Aorta (tissue), 5 donors: ENCODE data around the gene NFATC2. TPM values are rescaled to one million over a fixed set of nuclear protein-coding genes. Genes with fewer than 3 reads are reported as not detected.

Experiments used
- ATAC-seq: fragments of 200-7000 bp; cut with Tn5 transposase; one replicate; pipeline ENCODE4 v1.9.1; 2022; ENCODE audit warnings: moderate library complexity; ENCODE audit not compliant: low FRiP score
- DNase-seq, 2 donors: peaks; one replicate each; pipeline ENCODE4 v3.0.0-alpha.2; 2020
- H3K27ac ChIP-seq, 2 donors: one replicate each; pipeline ENCODE4 v1.5.1; 2013; ENCODE audit warnings: low read length in 2 of 2, mild to moderate bottlenecking in 2 of 2, moderate library complexity in 2 of 2, control low read depth in 1 of 2, inconsistent platforms in 1 of 2, low read depth in 1 of 2
- H3K27me3 ChIP-seq, 2 donors: one replicate each; pipeline ENCODE4 v1.6.1; 2013; ENCODE audit warnings: control low read depth in 1 of 2, low read length in 1 of 2, mild to moderate bottlenecking in 1 of 2, moderate library complexity in 1 of 2; ENCODE audit not compliant: insufficient read depth in 2 of 2, control insufficient read depth in 1 of 2
- H3K36me3 ChIP-seq, 2 donors: one replicate each; pipeline ENCODE4 v1.6.1; 2013; ENCODE audit warnings: control low read depth in 1 of 2, low read length in 1 of 2, mild to moderate bottlenecking in 1 of 2; ENCODE audit not compliant: insufficient read depth in 2 of 2, control insufficient read depth in 1 of 2
- H3K4me1 ChIP-seq, 2 donors: one replicate each; pipeline ENCODE4 v1.6.1; 2013; ENCODE audit warnings: low read length in 2 of 2, control low read depth in 1 of 2, mild to moderate bottlenecking in 1 of 2, moderate library complexity in 1 of 2; ENCODE audit not compliant: insufficient read depth in 2 of 2, control insufficient read depth in 1 of 2
- H3K4me3 ChIP-seq, 2 donors: one replicate each; pipeline ENCODE4 v1.5.1; 2013; ENCODE audit warnings: low read length in 2 of 2, control low read depth in 1 of 2, mild to moderate bottlenecking in 1 of 2
- H3K9me3 ChIP-seq: one replicate; pipeline ENCODE4 v1.6.1; 2013; ENCODE audit warnings: mild to moderate bottlenecking, low read length; ENCODE audit not compliant: control insufficient read depth
- WGBS, 2 donors: extraction: QIAGEN DNeasy Blood & Tissue Kit; methylation state at CpG; one replicate each; pipeline ENCODE4 v1.1.7; 2013; 5-methylcytosine and 5-hydroxymethylcytosine counted together
- intact Hi-C, 2 donors: fragments of 100-400 bp; cut with DNase I; formaldehyde crosslinking; loops; one replicate each; pipeline versions ENCODE4 v1.14.2 to v1.15.0; 2022
- polyA plus RNA-seq, 2 donors: library from polyadenylated mRNA; stranded (reverse); fragments of 200-250 nt; gene quantifications; one replicate each; pipeline ENCODE4 v1.2.3, GENCODE V29; 2013
- total RNA-seq, 2 donors: library from RNA; stranded (reverse); fragmentation: NEBNext Ultra II Directional; extraction: Animal tissue kit (Norgen Biotek cat#: 25700); gene quantifications; one replicate each; pipeline ENCODE4 v1.2.1, GENCODE V29; 2021
- donor health status: healthy with polysubstance abuse.
- donor health status: Bipolar disorder and iron deficiency.
- donor health status: DM: no; HTN: no; CAD: no.
- donor health status: DM: no; HTN: no; CAD: no.
- donor health status: DM: yes; HTN: yes; CAD: no.

The NFATC2 gene
- total and polyA plus RNA-seq, 4 donors: 1.7 to 13.0 (median 7.4) TPM

GRCh38 chr20:51536116-51537069, 6.1 kb downstream of the NFATC2 start:
- Histone ChIP-seq H3K4me1 (no peaks in the 10 kb centered on the region), H3K36me3 (no peaks in the 10 kb centered on the region), H3K27ac (no peak overlapping the region), H3K9me3 (no peaks in the 10 kb centered on the region), H3K27me3 (no peaks in the 10 kb centered on the region), H3K4me3 (no peak overlapping the region)
- 91% methylated on average over 6 of the region's 6 CpGs for WGBS, 2 donors
- intact Hi-C loops: no loop called here
- no peak for DNase-seq
- no peak for ATAC-seq

GRCh38 chr20:51535674-51536073, 6.8 kb downstream of the NFATC2 start:
- DNase-seq (no peak), ATAC-seq (no peak)
- H3K36me3 ChIP-seq: no peaks in the 10 kb centered on the region
- intact Hi-C loops: no loop called here
- H3K4me3 ChIP-seq: no peak overlapping the region
- no peak overlapping the region for H3K27ac ChIP-seq
- 83 to 87% methylated on average over 2 of the region's 2 CpGs for WGBS, 2 donors
- no peaks in the 10 kb centered on the region for H3K27me3 ChIP-seq
- H3K9me3 ChIP-seq: no peaks in the 10 kb centered on the region
- H3K4me1 ChIP-seq: no peaks in the 10 kb centered on the region

- no peak overlapping the region for H3K27ac ChIP-seq
- ATAC-seq: no peak
- no peak for DNase-seq
Measured at GRCh38 chr20:51535075-51535386, 7.5 kb downstream of the NFATC2 start.

GRCh38 chr20:51533291-51534172, 9.0 kb downstream of the NFATC2 start:
- Histone ChIP-seq H3K27me3 (no peaks in the 10 kb centered on the region), H3K9me3 (no peaks in the 10 kb centered on the region), H3K4me3 (no peak overlapping the region), H3K27ac (no peak overlapping the region), H3K36me3 (no peaks in the 10 kb centered on the region), H3K4me1 (no peaks in the 10 kb centered on the region)
- intact Hi-C loops: no loop called here
- DNase-seq (no peak), ATAC-seq (no peak)
- WGBS, 2 donors: 76 to 83% methylated on average over 19 of the region's 19 CpGs

More at GRCh38 chr20:51535075-51535386, 7.5 kb downstream of the NFATC2 start:
- intact Hi-C loops: no loop called here
- WGBS, 2 donors: 93 to 96% methylated on average over 4 of the region's 4 CpGs
- Histone ChIP-seq H3K9me3 (no peaks in the 10 kb centered on the region), H3K4me1 (no peaks in the 10 kb centered on the region), H3K27me3 (no peaks in the 10 kb centered on the region), H3K36me3 (no peaks in the 10 kb centered on the region), H3K4me3 (no peak overlapping the region)

- 56 to 60% methylated on average over 24 of the region's 24 CpGs for WGBS, 2 donors
- Histone ChIP-seq H3K36me3 (no peaks in the 10 kb centered on the region), H3K27me3 (no peaks in the 10 kb centered on the region), H3K4me3 (no peak overlapping the region), H3K27ac (no peak overlapping the region), H3K9me3 (no peaks in the 10 kb centered on the region), H3K4me1 (no peaks in the 10 kb centered on the region)
- peak; percentile 86 to 90 for DNase-seq
- ATAC-seq: peak; percentile 24
- intact Hi-C loops: no loop called here
Measured at GRCh38 chr20:51532577-51533191, 9.8 kb downstream of the NFATC2 start.

- Histone ChIP-seq H3K9me3 (no peaks in the 10 kb centered on the region), H3K27ac (no peak overlapping the region), H3K27me3 (no peaks in the 10 kb centered on the region), H3K36me3 (no peaks in the 10 kb centered on the region), H3K4me1 (no peaks in the 10 kb centered on the region), H3K4me3 (no peak overlapping the region)
- intact Hi-C loops: no loop called here
- DNase-seq (no peak), ATAC-seq (no peak)
- 90 to 92% methylated on average over 12 of the region's 12 CpGs for WGBS, 2 donors
Measured at GRCh38 chr20:51531712-51532456, 10.6 kb downstream of the NFATC2 start.

GRCh38 chr20:51531141-51531710, 11.3 kb downstream of the NFATC2 start:
- intact Hi-C loops: no loop called here
- H3K36me3 ChIP-seq: no peaks in the 10 kb centered on the region
- H3K9me3 ChIP-seq: no peaks in the 10 kb centered on the region
- DNase-seq (no peak), ATAC-seq (no peak)
- no peaks in the 10 kb centered on the region for H3K27me3 ChIP-seq
- H3K4me1 ChIP-seq: no peaks in the 10 kb centered on the region
- H3K4me3 ChIP-seq: no peak overlapping the region
- no peak overlapping the region for H3K27ac ChIP-seq
- WGBS, 2 donors: 94 to 97% methylated on average over 11 of the region's 11 CpGs

GRCh38 chr20:51529758-51530157, 12.8 kb downstream of the NFATC2 start:
- ATAC-seq (no peak), DNase-seq (no peak)
- H3K27me3 ChIP-seq: no peaks in the 10 kb centered on the region
- no peaks in the 10 kb centered on the region for H3K4me1 ChIP-seq
- intact Hi-C loops: no loop called here
- H3K4me3 ChIP-seq: no peak overlapping the region
- H3K36me3 ChIP-seq: no peaks in the 10 kb centered on the region
- no peaks in the 10 kb centered on the region for H3K9me3 ChIP-seq
- H3K27ac ChIP-seq: no peak overlapping the region
- 65 to 76% methylated on average over 5 of the region's 5 CpGs for WGBS, 2 donors
